ENCODE results near the gene RAD54L2.

GRCh38 chr3:51578238-51578637 is 39.7 kb downstream of the RAD54L2 start:
- no peak for TF ChIP-seq CTCF (IDR thresholded peaks at IDR 0.05)
- no peak for TF ChIP-seq EP300 (IDR thresholded peaks at IDR 0.05)
- no peak for TF ChIP-seq POLR2A (IDR thresholded peaks at IDR 0.05)
- no peak for TF ChIP-seq POLR2AphosphoS5 (IDR thresholded peaks at IDR 0.05)

Measured in gastroesophageal sphincter (tissue), 3 donors.